Neural cell (in vitro differentiated cells): ENCODE data around the gene PRAMEF4. TPM values are rescaled to one million over a fixed set of nuclear protein-coding genes. Genes with fewer than 3 reads are reported as not detected.
"Not testable (repeated sequence)": the region's sequence is repeated elsewhere in the genome, so short reads cannot be mapped to it uniquely, and the experiment has no call there.

Experiments used
- H2AFZ ChIP-seq: fragments of 200-600, 300-800 bp; sonication (generic), shearing (Covaris generic); 2 replicates; pipeline ENCODE4 v1.6.0; 2014; ENCODE audit warnings: low read depth, mild to moderate bottlenecking, antibody characterized with exemption, low read length, moderate library complexity
- H3F3A ChIP-seq: fragments of 200-600 bp; shearing (Covaris generic); 2 replicates; pipeline ENCODE4 v1.6.1; 2016; ENCODE audit warnings: mild to moderate bottlenecking, moderate library complexity, mixed read lengths, antibody characterized with exemption, low read length; ENCODE audit not compliant: insufficient read depth, poor library complexity, severe bottlenecking
- H3K27ac ChIP-seq: fragments of 200-600, 300-800 bp; sonication (generic), shearing (Covaris generic); 2 replicates; pipeline ENCODE4 v1.5.1; 2014; ENCODE audit warnings: mild to moderate bottlenecking, low read length, moderate library complexity
- H3K27me3 ChIP-seq: fragments of 300-800, 200-600 bp; sonication (generic), shearing (Covaris generic); 2 replicates; pipeline ENCODE4 v1.6.0; 2014; ENCODE audit warnings: mild to moderate bottlenecking, low read depth, low read length, moderate library complexity; ENCODE audit not compliant: insufficient read depth
- H3K36me3 ChIP-seq: fragments of 300-800, 200-600 bp; sonication (generic), shearing (Covaris generic); 2 replicates; pipeline ENCODE4 v1.5.1; 2014; ENCODE audit warnings: mild to moderate bottlenecking, antibody characterized with exemption, low read length, moderate library complexity; ENCODE audit not compliant: insufficient read depth
- H3K4me2 ChIP-seq: fragments of 300-800, 200-600 bp; sonication (generic), shearing (Covaris generic); 2 replicates; pipeline ENCODE4 v1.6.0; 2014; ENCODE audit warnings: mild to moderate bottlenecking, low read length
- H3K4me3 ChIP-seq: fragments of 300-800, 200-600 bp; sonication (generic), shearing (Covaris generic); 2 replicates; pipeline ENCODE4 v1.5.1; 2014; ENCODE audit warnings: mild to moderate bottlenecking, low read length, moderate library complexity
- H3K79me2 ChIP-seq: fragments of 200-600 bp; shearing (Covaris generic); replicated peaks from 2 replicates; pipeline ENCODE4 v1.6.0; 2014; ENCODE audit warnings: mild to moderate bottlenecking, low read length, moderate library complexity; ENCODE audit not compliant: insufficient read depth
- H3K9ac ChIP-seq: fragments of 300-800, 200-600 bp; sonication (generic), shearing (Covaris generic); 2 replicates; pipeline ENCODE4 v1.6.1; 2016; ENCODE audit warnings: mild to moderate bottlenecking, low read length, mixed read lengths
- H3K9me2 ChIP-seq: fragments of 200-600 bp; shearing (Covaris generic); 2 replicates; pipeline ENCODE4 v1.6.1; 2016; ENCODE audit warnings: mild to moderate bottlenecking, low read length, mixed read lengths; ENCODE audit not compliant: insufficient read depth
- H3K9me3 ChIP-seq: fragments of 200-600, 300-800 bp; sonication (generic), shearing (Covaris generic); 2 replicates; pipeline ENCODE4 v1.6.1; 2016; ENCODE audit warnings: mild to moderate bottlenecking, mixed run types, low read length, moderate library complexity, mixed read lengths
- H4K20me1 ChIP-seq: fragments of 200-600 bp; shearing (Covaris generic); 2 replicates; pipeline ENCODE4 v1.6.1; 2016; ENCODE audit warnings: mild to moderate bottlenecking, mixed run types; ENCODE audit not compliant: insufficient read depth
- EZH2 ChIP-seq: fragments of 200-600, 300-800 bp; shearing (Covaris generic), sonication (generic); IDR thresholded peaks from 2 replicates; pipeline ENCODE4 v1.6.1; 2014; ENCODE audit warnings: antibody characterized with exemption, low read length, borderline replicate concordance, mild to moderate bottlenecking; ENCODE audit not compliant: insufficient read depth, poor library complexity, severe bottlenecking
- RAD21 ChIP-seq: fragments of 450-650 bp; conservative IDR thresholded peaks from 2 replicates; pipeline ENCODE4 v1.6.1; 2014; ENCODE audit warnings: antibody characterized with exemption, mild to moderate bottlenecking, moderate library complexity
- polyA plus RNA-seq: library from polyadenylated mRNA; depleted of rRNA; stranded (reverse); fragments of >200 nt; gene quantifications from 2 replicates; pipeline ENCODE4 v1.2.3, GENCODE V29; 2014

The PRAMEF4 gene
- polyA plus RNA-seq, 1 donor from 2014 or later = not detected

DNA sequence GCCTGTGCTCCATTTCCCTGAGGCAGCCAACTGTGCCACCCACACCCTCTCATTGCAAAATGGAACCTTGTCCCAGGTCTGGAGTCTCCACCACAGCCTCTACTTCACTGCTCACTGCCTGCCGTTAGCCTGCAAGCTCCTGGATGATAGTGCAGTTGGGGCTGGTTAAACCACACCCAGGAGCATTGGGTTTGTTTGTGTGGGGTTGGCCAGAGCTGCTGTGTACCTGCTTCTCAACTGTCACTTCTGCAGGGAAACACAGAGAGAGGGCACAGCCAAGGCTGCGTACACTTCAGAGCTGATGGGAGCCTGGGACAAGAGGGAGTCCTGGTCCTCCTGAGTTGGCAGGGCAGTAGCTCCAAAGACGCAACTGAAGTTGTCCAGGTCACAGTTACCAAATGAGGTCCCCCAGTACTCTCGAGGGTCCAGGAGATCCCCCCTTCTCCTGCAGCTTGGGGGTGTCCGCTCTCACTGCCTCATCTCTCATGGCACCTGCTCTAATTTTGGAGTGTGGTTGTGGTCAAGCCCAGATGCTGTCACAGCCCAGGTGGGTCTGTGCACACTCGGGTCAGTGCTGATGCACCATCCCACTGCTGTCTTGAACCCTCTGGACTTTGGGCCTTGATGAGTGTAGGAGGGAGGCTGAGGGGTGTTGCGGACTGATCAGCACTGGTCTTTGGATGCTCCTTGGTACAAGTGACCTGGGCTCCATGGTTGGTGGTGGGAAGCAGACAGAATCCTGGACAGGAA, 22.7 kb downstream of the PRAMEF4 start:
- not testable (repeated sequence) for H3K79me2 ChIP-seq, H3K9me3 ChIP-seq, H3K36me3 ChIP-seq, H4K20me1 ChIP-seq, H3K9ac ChIP-seq, H3K4me2 ChIP-seq, H2AFZ ChIP-seq, H3K27ac ChIP-seq, H3K27me3 ChIP-seq, H3K4me3 ChIP-seq, H3K9me2 ChIP-seq, H3F3A ChIP-seq

DNA sequence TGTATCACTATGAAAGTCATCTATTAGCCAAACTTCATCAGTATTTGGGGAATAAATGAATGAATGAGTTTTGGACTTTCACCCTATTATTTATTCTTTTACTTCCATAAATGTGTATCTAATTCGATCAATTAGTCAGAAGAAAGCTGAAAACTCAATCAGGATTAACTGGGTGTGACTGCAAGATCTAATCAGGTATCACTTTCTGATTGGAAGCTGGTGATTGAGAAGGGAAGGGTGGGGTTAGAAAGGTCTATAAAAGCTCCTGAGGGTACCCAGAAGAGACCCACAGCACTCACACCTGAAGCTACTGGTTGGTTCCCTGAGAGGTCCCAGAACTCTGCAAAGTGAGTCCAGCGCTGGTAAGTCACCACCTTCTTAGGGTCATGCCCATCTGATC, 29.2 kb downstream of the PRAMEF4 start, which contains the start of gene PRAMEF2:
PRAMEF2 (plus strand) TSS at position 301 of the 400 bp plus-strand sequence. CDS start 1,924 bp downstream, outside the sequence.
- H3K9me3 ChIP-seq, H3K4me2 ChIP-seq, H3F3A ChIP-seq, H3K36me3 ChIP-seq, H3K9me2 ChIP-seq, H4K20me1 ChIP-seq, H2AFZ ChIP-seq, H3K27ac ChIP-seq, H3K27me3 ChIP-seq, H3K79me2 ChIP-seq, H3K4me3 ChIP-seq, H3K9ac ChIP-seq: not testable (repeated sequence)

DNA sequence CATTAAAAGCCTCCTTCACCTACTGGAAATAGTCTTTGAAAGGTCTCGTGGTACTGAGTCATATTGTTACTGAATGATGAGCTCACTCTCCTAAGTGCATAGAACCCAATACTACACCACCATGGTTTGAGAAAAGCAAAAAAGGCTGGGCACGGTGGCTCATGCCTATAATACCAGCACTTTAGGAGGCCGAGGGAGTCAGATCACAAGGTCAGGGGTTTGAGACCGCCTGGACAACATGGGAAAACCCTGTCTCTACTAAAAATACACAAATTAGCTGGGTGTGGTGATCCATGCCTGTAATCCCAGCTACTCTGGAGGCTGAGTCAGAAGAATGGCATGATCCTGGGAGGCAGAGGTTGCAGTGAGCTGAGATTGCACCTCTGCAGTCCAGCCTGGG, 34.2 kb downstream of the PRAMEF4 start:
- Histone ChIP-seq H3K27me3 (no peaks in the 10 kb centered on the region), H3F3A (no peaks in the 10 kb centered on the region), H2AFZ (no peak overlapping the region), H3K4me2 (no peak overlapping the region), H3K4me3 (no peak overlapping the region), H3K9me2 (no peaks in the 10 kb centered on the region), H3K36me3 (no peaks in the 10 kb centered on the region), H3K9me3 (no peaks in the 10 kb centered on the region), H3K27ac (no peak overlapping the region), H3K9ac (no peak overlapping the region), H3K79me2 (no peaks in the 10 kb centered on the region), H4K20me1 (no peaks in the 10 kb centered on the region)
- TF ChIP-seq RAD21 = no peak
- TF ChIP-seq EZH2 = no peak

DNA sequence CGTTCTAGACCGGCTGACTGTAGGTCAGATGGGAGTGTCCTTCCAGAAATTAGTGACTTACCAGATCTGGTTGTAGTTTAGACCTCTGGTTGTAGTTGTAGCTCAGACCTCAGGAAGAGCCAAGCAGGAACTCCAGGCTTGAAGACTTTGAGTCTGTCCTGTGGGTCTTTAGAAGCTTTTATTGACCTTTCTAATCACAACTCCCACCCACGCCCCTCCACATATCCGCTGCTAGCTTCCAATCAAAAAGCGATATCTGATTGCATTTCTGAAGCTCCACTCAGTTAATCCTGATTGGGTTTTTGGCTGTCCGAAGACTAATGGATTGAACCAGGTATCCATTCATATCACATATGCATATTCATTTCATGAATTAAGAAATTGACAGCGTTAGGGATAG, 37.4 kb downstream of the PRAMEF4 start, which contains the start of gene HNRNPCL1:
HNRNPCL1 (minus strand) TSS at position 101 of the 400 bp plus-strand sequence. CDS start 431 bp downstream, outside the sequence.
- H3K9me3 ChIP-seq, H3K9me2 ChIP-seq, H3K9ac ChIP-seq: not testable (repeated sequence)

DNA sequence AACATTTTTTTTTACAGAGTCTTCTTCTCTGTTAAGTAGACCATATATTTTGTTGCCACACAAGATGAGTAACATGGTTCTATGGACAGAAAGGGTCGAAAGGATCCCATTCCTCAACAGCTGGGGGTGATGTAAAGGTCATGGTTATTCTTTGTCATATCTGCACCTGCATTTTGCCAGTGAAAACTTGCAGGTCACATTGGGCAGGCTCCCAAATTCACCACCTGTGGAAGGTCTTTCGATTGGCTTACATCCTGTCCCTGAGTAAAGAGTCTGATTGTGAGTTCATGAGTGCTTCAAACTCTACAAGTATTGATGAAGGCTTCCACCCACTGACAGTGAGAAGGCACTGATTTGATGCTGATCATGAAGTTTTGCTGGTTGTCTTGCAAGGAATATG, 52.8 kb downstream of the PRAMEF4 start:
- not testable (repeated sequence) for H3K9me3 ChIP-seq, H3K27me3 ChIP-seq, H2AFZ ChIP-seq, H3K9ac ChIP-seq, H3K27ac ChIP-seq, H3K4me2 ChIP-seq, H3K36me3 ChIP-seq, H3F3A ChIP-seq, H3K79me2 ChIP-seq, H3K9me2 ChIP-seq, H3K4me3 ChIP-seq, H4K20me1 ChIP-seq

More for the DNA sequence above, 37.4 kb downstream of the PRAMEF4 start, which contains the start of gene HNRNPCL1:
- not testable (repeated sequence) for H3K4me3 ChIP-seq, H2AFZ ChIP-seq, H3K4me2 ChIP-seq, H4K20me1 ChIP-seq, H3K79me2 ChIP-seq, H3F3A ChIP-seq, H3K27me3 ChIP-seq, H3K27ac ChIP-seq, H3K36me3 ChIP-seq

DNA sequence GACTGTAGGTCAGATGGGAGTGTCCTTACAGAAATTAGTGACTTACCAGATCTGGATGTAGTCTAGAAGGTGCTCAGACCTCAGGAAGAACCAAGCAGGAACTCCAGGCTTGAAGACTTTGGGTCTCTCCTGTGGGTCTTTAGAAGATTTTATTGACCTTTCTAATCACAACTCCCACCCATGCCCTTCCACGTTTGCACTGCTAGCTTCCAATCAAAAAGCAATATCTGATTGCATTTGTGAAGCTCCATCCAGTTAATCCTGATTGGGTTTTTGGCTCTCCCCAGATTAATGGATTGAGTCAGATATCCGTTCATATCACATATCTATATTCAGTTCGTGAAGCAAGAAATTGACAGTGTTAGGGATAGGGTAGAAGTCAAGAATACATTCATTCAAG, 54.7 kb downstream of the PRAMEF4 start, which contains the start of gene PRAMEF11:
PRAMEF11 (minus strand) TSS at position 101 of the 400 bp plus-strand sequence. CDS start 2,621 bp downstream, outside the sequence.
- H3K9me2 ChIP-seq, H3K27ac ChIP-seq, H3K4me3 ChIP-seq, H3K79me2 ChIP-seq, H3K9ac ChIP-seq, H2AFZ ChIP-seq, H3K9me3 ChIP-seq, H3K4me2 ChIP-seq, H3F3A ChIP-seq, H4K20me1 ChIP-seq, H3K36me3 ChIP-seq, H3K27me3 ChIP-seq: not testable (repeated sequence)
